NCI-H2107 treated with DMSO at 0.1 percent for 48 hours (cell line): Measurements from ENCODE around the gene SCGB1D2.
"Not testable (repeated sequence)": the region's sequence is repeated elsewhere in the genome, so short reads cannot be mapped to it uniquely, and the experiment has no call there.

Experiments used
- DNase-seq: peaks from one replicate; lab custom pipeline; 2025; ENCODE audit not compliant: unreplicated experiment; lab: John Stamatoyannopoulos, UW

Gene SCGB1D2, protein sequence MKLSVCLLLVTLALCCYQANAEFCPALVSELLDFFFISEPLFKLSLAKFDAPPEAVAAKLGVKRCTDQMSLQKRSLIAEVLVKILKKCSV

DNA sequence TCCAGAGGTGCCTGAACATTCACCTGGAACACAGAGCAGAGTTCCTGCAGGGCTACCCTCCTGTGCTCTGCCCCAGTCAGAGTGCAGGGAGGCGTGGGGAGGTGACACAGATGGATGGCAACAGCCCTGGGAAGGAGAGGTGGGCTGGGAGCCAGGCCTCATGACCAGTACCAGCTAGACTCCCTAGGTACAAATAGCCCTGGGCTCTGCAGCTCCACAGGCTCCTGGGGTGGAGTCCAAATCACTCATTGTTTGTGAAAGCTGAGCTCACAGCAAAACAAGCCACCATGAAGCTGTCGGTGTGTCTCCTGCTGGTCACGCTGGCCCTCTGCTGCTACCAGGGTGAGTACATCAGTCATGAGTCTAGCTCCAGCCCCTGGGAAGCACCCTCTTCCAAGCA is at the start of gene SCGB1D2:
Gene SCGB1D2 (plus strand): TSS at position 219 of the 400 bp plus-strand sequence. CDS start 69 bp downstream, at position 288.
- peak; percentile 93 for DNase-seq

DNA sequence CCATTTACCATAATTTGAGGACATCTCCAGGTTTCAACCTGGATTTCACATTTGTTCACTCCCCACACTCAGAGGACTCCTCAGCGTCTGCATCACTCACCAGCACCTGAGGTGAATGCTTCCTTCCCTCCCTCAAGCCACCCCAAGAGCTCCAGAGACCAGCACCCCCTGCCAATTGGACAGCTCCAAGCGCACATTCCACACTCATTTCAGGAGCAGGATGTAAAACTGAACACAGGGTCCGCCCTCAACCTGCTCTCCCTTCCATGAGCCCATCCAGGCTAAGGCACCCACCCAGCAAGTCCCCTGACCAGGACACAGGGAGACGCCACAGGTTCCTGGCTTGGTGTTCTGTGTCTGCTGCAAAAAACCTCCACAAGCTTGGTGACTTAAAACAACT is 48.1 kb upstream of the SCGB1D2 start:
- no peak for DNase-seq

DNA sequence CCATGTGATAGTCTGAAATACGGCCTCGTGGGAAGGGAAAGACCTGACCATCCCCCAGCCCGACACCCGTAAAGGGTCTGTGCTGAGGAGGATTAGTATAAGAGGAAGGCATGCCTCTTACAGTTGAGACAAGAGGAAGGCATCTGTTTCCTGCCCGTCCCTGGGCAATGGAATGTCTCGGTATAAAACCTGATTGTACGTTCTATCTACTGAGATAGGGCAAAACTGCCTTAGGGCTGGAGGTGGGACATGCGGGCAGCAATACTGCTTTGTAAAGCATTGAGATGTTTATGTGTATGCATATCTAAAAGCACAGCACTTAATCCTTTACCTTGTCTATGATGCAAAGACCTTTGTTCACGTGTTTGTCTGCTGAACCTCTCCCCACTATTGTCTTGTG is 47.0 kb upstream of the SCGB1D2 start:
- DNase-seq = not testable (repeated sequence)

DNA sequence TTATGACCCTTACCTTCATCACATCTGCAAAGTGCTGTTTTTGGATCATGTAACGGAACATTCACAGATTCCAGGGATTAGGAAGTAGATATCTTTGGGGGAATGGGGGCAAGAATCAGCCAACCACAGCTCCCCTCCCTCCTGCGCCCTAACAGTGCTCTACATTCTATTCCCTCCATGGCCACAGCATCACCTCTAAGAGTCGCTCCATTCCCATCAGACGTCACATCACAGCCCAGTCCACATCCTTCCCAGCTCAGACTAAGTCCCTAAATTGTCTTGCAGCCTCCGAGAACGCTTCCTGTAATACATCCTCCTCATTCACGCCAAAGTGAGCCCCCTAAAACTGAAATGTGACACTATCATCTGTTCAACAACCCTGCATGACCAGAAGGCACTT is 46.1 kb upstream of the SCGB1D2 start:
- no peak for DNase-seq

DNA sequence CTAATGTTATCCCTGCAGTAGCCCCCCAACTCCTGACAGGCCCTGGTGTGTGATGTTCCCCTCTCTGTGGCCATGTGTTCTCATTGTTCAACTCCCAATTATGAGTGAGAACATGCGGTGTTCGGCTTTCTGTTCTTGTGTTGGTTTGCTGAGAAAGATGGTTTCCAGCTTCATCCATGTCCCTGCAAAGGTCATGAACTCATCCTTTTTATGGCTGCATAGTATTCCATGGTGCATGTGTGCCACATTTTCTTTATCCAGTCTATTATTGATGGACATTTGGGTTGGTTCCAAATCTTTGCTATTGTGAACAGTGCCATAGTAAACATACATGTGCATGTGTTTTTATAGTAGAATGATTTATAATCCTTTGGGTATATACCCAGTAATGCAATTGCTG is 44.6 kb upstream of the SCGB1D2 start:
- not testable (repeated sequence) for DNase-seq

DNA sequence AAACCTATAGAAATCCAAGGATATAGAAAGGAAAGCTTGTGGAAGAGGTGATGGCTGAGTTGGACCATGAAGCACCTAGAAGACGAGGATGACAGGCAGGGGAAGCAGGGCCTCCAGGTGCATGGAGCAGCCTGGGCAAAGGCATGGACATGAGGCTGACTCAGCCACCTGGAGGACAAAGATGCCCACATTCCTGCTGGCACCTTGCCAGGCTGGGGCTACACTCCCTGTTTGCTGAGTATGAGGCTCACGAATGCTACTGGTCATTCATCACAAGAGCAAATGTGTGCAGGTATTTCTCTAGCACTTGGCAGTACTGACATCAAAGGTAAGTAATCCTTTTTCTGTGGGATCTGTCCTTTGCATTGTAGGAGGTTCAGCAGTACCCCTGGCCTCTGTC is 40.7 kb upstream of the SCGB1D2 start:
- no peak for DNase-seq

DNA sequence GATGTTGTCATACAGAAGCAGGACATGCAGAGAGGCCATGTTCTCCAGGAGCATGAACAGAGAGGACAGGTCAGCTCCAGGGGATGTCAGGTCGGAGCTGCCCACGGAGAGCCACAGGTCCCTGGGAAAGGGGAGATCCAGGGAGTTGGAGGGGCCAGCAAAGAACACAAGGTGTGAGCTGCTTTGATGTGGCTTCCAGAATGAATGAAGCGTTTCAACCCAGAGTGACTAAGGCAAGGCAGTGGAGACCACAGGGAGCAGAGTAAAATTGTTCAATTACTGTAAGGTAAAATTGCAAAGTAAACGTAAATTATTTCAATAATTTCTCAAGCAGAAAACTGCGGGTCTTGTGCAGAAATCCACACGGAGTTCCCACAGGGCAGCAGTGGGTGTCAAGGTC is 39.1 kb upstream of the SCGB1D2 start:
- DNase-seq = no peak

DNA sequence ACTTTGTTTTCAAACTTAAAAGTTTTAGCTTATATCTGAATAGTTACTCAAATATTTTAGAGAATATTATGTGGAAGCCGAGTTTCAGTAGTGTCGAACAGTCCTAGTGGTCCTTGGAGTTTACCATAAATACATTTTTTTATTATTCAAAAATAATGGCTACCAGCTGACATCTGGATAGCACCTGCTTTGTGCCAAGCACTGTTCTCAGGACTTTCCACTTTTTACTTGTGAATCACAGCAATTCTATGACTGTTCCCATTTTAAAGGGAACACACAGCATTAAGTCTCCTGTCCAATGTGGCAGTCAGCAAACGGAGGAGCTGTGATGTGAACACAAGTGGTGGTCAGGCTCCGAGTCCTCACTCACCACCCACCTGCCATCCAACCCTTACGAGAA is 37.6 kb upstream of the SCGB1D2 start:
- no peak for DNase-seq

DNA sequence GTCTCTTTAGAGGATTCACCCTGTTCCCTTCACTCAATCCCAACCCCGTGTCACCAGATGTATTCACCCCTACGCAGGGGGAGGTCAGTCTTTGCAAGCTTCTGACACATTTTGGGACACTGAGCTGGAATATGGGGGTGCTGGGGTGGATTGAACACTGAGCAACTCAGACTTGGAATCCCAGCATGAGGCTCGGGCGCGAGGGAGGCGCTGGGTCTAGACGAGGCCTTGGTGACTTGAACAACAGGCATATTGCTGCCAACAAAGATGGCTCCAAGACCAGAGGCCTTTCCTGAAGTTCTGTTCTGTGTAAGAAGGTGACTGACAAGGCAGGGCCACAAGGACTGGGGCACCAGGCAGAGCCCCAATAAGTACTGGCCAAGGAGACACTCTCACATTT is 36.6 kb upstream of the SCGB1D2 start:
- DNase-seq = no peak

DNA sequence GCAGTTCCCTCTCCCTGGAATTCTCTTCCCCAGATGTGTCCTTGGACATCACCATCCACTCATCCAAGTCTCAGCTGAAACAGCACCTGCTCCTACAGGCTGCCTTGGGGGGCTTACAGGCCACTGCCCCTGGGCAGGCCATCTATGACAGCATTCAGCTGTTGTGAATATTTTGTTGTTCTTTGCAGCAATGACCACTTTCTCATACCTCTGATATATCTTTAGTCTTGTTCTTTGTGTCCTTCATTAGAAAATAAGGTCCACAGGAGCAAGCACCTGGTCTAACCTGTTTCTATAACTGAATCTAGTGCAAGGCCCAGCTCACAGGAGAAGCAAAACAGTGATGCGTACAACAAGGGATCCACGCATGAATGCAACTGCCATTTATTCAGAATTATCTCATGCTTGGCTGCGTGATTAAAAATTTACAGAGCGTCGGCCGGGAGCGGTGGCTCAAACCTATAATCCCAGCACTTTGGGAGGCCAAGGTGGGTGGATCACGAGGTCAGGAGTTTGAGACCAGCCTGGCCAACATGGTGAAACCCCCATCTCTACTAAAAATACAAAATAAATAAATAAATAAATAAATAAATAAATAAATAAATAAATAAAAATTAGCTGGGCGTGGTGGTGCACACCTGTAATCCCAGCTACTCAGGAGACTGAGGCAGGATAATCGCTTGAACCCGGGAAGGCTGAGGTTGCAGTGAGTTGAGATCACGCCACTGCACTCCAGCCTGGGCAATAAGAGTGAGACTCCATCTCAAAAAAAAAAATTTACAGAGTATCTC is 35.6 kb upstream of the SCGB1D2 start:
- not testable (repeated sequence) for DNase-seq

DNA sequence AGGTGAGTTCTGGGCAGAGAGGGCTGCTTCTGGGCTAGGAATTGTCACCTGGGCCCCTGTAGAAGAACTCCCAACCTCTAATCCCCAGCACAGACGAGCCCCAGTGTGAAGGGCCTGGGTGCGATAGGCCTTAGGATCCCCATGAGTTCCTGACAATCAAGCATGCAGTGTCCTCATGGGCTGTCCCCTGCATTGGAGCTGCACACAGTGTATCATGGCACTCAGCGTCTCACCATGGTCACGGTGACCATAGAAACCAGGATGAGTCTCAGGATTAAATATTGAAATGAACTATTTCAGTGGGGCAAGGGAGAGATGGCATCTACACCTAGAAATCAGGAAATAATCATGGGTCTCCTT is 33.3 kb upstream of the SCGB1D2 start:
- DNase-seq = no peak

DNA sequence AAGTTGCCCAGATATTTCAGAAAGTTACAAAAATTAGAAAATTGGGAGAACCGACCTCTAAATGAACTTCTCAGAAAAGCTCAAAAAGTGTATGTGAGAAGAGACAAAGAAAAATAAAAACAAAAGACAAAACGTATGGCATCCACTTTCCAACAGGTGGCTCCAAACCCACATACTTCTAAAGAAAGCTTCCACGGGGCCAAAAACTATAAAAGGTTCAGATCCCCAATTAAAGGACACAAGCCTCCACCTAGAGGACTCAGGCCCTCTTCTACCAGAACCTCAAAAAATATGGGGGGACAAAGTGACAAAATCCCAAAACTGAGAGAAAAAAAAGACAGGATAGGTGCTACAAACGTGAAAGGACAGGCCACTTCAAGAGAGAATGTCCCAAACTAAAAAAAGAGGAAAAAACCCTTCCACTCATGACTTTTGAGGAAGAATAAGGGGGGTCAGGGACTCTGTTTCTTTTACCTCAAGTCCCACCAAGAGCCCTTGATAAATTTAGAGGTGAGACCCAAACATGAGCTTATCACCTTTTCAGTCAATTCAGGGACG is 24.8 kb upstream of the SCGB1D2 start:
- no peak for DNase-seq

DNA sequence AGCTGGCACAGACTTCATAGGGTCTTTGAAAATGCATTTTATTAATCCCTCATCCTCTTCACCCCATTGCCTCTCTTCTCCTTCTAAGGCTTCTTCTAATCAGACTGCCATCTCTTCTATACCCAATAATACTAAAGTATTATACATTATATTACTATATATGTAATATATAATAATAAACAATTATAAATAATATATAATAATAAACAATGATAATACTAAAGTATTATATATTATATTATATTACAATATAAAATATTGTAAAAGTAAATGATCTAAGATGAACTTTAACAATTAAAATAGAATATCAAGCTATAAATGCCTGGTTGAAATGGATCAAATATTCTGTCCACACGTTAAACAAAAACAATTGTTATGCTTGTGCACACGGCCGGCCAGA is 20.5 kb upstream of the SCGB1D2 start:
- DNase-seq = no peak

DNA sequence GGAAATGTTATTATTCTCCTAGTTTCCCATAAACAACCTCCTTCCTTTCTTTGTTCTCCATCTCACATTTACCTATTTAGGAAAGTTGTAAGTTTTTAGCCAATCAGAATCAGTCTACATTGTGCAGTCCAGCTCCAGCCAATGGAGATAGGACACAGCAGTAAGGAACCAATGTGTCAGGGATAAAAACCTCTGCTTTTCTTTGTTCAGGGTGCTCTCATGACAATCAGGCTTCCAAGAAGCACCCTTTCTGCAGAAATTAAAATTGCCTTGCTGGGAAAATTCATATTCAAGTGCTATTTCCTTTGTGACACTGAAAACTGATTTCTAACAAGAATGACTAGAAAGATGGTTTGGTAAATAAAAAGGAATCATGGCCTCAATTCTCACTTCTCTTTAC is 18.9 kb upstream of the SCGB1D2 start:
- no peak for DNase-seq

DNA sequence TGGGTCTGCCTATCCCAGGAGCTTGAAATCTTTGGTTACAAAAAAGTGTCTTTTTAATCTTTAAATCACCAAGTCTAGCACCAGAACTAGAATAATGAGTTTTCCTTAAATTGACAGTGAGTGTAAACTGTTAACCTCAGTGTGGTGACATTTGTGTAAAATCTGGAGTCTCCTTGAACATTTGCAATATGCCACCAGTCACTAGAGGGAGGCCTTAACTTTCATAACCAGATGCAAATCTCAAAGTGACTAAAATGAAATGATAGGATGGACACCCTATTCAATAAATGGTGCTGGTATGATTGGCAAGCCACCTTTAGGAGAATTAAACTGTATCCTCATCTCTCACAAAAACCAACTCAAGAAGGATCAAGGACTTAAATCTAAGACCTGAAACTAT is 8.3 kb upstream of the SCGB1D2 start:
- peak; percentile 21 for DNase-seq

DNA sequence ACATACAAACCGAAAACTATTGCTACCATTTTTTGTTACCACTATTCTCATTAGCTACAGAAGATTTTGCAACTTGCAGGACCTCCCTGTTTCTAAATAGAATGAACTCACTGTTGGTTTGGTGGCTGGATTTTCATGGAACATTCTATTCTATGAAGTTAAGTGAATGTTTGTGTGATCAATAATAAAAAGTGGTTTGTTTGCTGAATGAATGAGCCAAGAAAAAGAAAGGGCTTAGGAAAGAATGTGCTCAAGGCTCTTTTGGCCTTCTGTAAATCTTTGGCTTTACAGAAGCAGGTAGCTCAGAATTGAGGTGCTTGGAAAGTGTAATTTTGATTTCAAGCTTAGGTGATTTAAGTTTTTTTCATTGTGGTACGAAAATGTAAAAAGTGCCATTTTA is 5.9 kb upstream of the SCGB1D2 start:
- DNase-seq = no peak

DNA sequence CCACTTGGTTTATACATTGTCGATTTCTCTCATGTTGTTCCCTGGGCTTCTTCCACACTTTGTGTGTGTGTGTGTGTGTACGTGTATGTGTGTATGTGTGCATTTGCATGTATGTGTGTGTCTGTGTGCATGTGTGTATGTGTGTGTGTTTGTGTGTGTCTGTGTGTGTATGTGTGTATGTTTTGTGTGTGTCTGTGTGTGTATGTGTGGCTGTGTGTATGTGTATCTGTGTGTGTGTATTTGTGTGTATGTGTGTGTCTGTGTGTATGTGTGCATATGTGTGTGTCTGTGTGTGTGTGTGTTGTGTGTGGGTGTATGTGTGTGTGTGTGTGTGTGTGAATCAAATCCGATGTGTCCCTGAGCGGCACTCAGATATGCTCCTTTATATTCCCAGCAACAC is 4.5 kb upstream of the SCGB1D2 start:
- no peak for DNase-seq

DNA sequence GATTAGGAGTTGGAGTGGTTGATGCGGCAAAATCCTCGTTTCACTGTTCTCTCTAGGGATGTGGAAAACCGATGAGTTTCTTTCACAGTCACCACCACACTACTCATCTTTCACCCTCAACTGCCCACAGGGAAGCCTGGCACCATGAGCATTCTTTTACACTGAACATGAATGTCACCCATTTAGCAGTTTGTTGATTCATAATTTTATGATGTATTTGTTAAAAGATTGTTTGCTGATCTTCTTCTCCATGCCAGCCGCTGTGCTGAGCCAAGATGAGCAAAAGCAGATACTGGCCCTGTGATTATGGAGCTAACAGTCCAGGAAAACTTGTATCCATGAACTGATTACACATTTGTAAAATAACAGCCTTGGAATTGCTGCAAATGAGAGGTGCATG is 3.9 kb upstream of the SCGB1D2 start:
- DNase-seq = no peak

DNA sequence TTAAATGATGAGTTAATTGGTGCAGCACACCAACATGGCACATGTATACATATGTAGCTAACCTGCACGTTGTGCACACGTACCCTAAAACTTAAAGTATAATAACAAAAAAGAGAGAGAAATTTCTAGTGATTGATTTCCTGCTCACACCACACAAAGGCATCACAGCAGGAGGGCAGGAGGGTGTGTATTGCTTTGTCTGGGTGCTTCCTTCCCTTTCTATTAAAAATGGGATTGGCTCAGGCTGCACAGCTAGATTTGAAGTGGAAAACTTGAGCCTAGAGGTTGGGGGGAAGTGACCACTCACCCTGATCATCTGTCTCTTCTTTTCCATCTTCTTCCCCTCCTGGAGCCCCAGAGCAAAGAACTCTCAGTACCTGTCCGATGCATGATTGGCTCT is 944 bp upstream of the SCGB1D2 start:
- no peak for DNase-seq

DNA sequence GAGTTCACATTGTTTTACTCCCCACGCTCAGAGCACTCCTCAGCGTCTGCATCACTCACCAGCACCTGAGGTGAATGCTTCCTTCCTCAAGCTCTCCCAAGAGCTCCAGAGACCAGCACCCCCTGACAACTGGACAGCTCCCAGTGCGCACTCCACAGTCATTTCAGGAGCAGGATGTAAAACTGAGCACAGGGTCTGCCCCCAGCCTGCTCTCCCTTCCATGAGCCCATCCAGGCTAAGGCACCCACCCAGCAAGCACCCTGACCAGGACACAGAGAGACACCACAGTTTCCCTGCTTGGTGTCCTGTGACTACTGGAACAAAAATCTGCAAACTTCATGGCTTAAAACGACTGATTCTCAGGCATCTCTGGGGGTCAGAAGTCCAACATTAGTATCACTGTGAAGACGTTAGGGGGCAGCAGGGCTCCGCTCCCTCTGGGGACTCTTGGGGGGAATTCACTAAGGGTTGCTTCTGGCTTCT is 3.3 kb downstream of the SCGB1D2 start:
- DNase-seq = no peak

DNA sequence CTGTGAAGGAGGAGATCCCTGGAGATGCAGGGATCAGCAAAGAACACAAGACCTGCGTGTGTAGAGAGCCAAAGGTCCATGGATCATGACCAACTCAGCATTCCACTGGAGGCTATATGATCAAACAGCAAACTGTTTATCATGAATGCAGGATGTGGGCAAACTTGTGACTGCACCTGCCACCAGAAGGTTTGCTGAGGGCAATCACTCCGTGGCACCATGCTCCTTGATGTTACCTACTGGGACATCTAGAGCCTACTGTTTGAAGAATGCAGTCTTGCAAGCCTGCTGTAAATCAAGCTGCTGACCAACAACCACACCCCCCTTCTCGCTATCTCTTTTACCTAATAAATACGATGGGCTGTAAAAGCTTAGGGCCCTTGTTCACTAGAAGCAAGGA is 9.7 kb downstream of the SCGB1D2 start:
- DNase-seq = no peak

DNA sequence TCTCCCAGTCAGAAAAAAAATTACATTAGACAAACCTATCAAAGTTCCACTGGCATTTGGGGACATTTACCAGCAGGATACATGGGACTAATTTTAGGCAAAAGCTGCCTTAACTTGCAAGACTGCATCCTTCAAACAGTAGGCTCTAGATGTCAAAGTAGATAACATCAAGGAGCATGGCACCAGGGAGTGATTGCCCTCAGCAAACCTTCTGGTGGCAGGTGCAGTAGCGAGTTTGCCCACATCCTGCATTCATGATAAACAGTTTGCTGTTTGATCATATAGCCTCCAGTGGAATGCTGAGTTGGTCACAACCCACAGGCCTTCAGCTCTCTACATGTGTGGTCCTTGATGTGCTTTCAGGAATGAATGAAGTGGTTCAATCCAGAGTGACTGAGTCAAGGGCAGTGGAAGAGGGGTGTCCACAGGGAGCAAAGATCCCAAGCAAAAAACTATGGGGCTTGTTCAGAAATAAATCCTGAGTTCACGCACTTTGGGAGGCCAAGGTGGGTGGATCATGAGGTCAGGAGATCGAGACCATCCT is 12.0 kb downstream of the SCGB1D2 start:
- no peak for DNase-seq
